GM18505 (cell line): Measurements from ENCODE around the gene PCDHGA10.
"Not testable (repeated sequence)": the region's sequence is repeated elsewhere in the genome, so short reads cannot be mapped to it uniquely, and the experiment has no call there.

Experiments used
- ATAC-seq: cut with Tn5 transposase; IDR thresholded peaks from one replicate; pipeline ENCODE4 v1.9.1; 2021; ENCODE audit not compliant: unreplicated experiment
- POLR2A ChIP-seq: IDR thresholded peaks from 4 replicates; pipeline ENCODE4 v1.6.1; 2011; ENCODE audit warnings: borderline replicate concordance; ENCODE audit not compliant: insufficient read depth, insufficient read length; ENCODE audit errors: extremely low read depth

Gene PCDHGA10

DNA sequence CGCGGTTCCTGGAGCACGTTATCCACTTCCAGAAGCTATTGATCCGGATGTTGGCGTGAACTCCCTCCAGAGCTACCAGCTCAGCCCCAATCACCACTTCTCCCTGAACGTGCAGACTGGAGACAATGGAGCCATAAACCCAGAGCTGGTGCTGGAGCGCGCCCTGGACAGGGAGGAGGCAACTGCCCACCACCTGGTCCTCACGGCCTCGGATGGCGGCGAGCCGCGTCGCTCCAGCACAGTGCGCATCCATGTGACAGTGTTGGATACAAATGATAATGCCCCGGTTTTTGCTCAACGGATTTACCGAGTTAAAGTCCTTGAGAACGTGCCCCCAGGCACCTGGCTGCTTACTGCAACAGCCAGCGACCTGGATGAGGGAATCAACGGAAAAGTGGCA lies 9.4 kb upstream of the PCDHGA10 start:
- no peak for ATAC-seq
- no peak for TF ChIP-seq POLR2A

DNA sequence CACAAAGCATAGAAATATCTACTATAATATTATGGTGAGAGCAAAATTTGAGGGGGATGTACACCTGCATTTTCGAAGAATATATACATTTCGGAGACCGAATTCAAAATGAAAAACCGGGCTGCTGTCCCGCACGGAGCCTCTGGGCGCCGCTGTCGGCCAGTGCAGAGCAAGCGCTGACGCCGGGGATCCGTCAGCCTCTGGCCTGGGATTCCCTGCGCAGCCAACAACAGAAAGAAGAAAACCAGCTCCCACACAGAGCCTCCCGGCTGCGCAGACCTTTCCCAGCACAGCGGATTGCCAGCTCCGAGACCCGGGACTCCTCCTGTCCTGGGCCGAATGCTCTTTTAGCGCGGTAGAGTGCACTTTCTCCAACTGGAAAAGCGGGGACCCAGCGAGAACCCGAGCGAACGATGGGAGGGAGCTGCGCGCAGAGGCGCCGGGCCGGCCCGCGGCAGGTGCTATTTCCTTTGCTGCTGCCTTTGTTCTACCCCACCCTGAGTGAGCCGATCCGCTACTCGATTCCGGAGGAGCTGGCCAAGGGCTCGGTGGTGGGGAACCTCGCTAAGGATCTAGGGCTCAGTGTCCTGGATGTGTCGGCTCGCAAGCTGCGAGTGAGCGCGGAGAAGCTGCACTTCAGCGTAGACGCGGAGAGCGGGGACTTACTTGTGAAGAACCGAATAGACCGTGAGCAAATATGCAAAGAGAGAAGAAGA lies 4.8 kb upstream of the PCDHGA10 start, which contains the start of gene PCDHGB6:
Gene PCDHGB6 (plus strand): TSS at position 232 of the 716 bp plus-strand sequence. CDS start 182 bp downstream, at position 414.
- ATAC-seq: not testable (repeated sequence)

DNA sequence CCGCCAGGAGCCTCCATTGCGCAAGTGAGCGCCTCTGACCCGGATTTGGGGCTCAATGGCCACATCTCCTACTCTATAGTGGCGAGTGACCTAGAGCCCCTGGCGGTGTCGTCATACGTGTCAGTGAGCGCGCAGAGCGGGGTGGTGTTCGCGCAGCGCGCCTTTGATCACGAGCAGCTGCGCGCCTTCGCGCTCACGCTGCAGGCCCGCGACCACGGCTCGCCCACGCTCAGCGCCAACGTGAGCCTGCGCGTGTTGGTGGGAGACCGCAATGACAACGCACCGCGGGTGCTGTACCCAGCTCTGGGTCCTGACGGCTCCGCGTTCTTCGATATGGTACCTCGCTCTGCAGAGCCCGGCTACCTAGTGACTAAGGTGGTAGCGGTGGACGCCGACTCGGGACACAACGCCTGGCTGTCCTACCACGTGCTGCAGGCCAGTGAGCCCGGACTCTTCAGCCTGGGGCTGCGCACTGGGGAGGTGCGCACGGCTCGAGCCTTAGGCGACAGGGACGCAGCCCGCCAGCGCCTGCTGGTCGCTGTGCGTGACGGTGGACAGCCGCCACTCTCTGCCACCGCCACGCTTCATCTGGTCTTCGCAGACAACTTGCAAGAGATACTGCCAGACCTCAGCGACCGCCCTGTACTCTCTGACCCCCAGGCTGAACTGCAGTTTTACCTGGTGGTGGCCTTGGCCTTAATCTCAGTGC lies 3.0 kb upstream of the PCDHGA10 start:
- no peak for ATAC-seq
- no peak for TF ChIP-seq POLR2A

DNA sequence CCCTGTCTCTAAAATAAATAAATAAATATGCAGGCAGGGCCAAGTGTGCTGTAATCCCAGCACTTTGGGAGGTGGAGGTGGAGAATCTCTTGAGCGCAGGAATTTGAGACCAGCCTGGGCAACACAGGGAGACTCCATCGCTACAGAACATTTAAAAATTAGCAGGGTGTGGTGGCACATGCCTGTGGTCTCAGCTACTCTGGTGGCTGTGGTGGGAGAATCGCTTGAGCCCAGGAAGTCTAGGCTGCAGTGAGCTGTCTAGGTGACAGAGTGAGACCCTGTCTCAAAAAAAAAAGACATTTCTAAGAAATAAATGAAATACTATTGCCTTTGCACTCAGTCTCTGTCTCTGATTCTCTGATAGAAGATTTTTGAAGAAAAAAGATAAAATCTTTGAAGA lies 1.2 kb upstream of the PCDHGA10 start:
- ATAC-seq: no peak
- no peak for TF ChIP-seq POLR2A

DNA sequence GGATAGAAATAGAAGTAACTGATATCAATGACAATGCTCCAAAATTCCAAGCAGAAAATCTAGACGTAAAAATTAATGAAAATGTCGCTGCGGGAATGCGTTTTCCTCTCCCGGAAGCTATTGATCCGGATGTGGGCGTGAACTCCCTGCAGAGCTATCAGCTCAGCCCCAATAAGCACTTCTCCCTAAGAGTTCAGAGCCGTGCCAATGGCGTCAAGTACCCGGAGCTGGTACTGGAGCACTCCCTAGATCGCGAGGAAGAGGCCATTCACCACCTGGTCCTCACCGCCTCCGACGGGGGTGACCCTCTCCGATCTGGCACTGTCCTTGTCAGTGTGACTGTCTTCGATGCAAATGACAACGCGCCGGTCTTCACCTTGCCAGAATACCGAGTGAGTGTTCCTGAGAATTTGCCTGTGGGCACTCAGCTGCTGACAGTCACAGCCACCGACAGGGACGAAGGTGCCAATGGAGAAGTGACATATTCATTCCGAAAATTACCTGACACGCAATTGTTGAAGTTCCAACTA lies 818 bp downstream of the PCDHGA10 start:
- TF ChIP-seq POLR2A: no peak
- ATAC-seq: no peak

DNA sequence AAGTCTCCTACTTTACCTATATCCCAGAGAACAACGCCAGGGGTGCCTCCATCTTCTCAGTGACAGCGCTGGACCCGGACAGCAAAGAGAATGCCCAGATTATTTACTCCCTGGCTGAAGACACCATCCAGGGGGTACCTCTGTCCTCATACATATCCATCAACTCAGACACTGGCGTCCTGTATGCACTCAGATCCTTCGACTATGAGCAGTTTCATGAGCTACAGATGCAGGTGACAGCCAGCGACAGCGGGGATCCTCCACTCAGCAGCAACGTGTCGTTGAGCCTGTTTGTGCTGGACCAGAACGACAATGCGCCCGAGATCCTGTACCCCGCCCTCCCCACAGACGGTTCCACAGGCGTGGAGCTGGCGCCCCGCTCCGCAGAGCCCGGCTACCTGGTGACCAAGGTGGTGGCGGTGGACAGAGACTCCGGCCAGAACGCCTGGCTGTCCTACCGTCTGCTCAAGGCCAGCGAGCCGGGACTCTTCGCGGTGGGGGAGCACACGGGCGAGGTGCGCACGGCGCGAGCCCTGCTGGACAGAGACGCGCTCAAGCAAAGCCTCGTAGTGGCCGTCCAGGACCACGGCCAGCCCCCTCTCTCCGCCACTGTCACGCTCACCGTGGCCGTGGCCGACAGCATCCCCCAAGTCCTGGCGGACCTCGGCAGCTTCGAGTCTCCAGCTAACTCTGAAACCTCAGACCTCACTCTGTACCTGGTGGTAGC lies 1.9 kb downstream of the PCDHGA10 start:
- not testable (repeated sequence) for ATAC-seq

DNA sequence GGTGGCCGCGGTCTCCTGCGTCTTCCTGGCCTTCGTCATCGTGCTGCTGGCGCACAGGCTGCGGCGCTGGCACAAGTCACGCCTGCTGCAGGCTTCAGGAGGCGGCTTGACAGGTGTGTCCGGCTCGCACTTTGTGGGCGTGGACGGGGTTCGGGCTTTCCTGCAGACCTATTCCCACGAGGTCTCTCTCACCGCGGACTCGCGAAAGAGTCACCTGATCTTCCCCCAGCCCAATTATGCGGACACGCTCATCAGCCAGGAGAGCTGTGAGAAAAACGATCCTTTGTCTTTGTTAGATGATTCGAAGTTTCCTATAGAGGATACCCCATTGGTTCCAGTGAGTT lies 2.5 kb downstream of the PCDHGA10 start:
- ATAC-seq: not testable (repeated sequence)

DNA sequence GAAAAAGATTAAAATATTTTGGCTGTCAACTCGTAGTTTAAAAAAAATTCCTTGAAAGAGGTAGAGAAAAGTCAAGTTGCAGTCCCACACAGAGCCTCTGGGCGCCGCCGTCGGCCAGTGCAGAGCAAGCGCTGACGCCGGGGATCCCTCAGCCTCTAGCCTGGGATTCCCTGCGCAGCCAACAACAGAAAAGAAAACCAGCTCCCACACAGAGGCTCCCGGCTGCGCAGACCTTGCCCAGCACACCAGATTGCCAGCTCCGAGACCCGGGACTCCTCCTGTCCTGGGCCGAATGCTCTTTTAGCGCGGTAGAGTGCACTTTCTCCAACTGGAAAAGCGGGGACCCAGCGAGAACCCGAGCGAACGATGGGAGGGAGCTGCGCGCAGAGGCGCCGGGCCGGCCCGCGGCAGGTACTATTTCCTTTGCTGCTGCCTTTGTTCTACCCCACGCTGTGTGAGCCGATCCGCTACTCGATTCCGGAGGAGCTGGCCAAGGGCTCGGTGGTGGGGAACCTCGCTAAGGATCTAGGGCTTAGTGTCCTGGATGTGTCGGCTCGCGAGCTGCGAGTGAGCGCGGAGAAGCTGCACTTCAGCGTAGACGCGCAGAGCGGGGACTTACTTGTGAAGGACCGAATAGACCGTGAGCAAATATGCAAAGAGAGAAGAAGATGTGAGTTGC lies 4.8 kb downstream of the PCDHGA10 start, which contains the start of gene PCDHGB7:
Gene PCDHGB7 (plus strand): TSS at position 184 of the 679 bp plus-strand sequence. CDS start 183 bp downstream, at position 367.
- ATAC-seq: peak; percentile 65

DNA sequence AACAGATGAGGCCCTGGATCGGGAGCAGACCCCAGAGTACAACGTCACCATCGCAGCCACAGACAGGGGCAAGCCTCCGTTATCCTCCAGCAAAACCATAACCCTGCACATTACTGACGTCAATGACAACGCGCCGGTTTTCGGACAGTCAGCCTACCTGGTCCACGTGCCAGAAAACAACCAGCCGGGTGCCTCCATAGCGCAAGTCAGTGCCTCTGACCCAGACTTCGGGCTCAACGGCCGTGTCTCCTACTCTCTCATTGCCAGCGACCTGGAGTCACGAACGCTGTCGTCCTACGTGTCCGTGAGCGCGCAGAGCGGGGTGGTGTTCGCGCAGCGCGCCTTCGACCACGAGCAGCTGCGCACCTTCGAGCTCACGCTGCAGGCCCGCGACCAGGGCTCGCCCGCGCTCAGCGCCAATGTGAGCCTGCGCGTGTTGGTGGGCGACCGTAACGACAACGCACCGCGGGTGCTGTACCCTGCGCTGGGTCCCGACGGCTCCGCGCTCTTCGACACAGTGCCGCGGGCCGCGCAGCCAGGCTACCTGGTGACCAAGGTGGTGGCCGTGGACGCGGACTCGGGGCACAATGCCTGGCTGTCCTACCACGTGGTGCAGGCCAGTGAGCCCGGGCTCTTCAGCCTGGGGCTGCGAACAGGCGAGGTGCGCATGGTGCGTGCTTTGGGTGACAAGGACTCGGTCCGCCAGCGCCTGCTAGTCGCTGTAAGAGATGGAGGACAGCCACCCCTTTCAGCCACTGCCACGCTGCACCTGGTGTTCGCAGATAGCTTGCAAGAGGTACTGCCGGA lies 6.5 kb downstream of the PCDHGA10 start:
- TF ChIP-seq POLR2A: no peak
- ATAC-seq: no peak

DNA sequence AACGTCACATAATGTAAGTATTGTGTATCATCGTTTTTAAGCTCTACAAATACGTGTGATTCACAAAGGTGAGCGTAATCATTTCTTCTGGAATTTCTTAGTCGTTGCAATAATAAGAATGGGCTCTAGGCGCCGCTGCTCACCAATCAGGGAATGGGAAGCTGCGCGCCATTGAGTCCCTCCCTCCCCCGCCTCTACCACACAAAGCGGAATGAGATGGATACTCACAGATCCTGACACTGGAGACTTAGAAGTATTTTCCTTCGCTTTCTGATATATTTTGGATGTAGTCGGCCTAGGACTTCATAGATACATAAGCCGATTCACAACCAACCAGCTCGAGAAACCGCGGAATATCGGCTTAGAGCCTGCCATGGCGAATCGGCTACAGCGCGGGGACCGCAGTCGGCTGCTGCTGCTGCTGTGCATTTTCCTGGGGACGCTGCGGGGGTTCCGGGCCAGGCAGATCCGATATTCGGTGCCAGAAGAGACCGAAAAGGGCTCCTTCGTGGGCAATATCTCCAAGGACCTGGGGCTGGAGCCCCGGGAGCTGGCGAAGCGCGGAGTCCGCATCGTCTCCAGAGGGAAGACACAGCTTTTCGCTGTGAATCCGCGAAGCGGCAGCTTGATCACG lies 8.2 kb downstream of the PCDHGA10 start, which contains the start of gene PCDHGA11:
Gene PCDHGA11 (plus strand): TSS at position 197 of the 634 bp plus-strand sequence. CDS start 177 bp downstream, at position 374.
- no peak for TF ChIP-seq POLR2A
- ATAC-seq: peak; percentile 47

DNA sequence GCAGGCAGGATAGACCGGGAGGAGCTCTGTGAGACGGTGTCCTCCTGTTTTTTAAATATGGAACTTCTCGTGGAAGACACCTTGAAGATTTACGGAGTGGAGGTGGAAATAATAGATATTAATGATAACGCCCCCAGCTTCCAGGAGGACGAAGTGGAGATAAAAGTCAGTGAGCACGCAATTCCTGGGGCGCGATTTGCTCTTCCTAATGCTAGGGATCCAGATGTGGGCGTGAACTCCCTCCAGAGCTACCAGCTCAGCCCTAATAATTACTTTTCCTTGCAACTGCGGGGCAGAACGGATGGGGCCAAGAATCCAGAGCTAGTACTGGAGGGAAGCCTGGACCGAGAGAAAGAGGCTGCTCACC lies 8.7 kb downstream of the PCDHGA10 start:
- ATAC-seq: no peak
- TF ChIP-seq POLR2A: no peak

DNA sequence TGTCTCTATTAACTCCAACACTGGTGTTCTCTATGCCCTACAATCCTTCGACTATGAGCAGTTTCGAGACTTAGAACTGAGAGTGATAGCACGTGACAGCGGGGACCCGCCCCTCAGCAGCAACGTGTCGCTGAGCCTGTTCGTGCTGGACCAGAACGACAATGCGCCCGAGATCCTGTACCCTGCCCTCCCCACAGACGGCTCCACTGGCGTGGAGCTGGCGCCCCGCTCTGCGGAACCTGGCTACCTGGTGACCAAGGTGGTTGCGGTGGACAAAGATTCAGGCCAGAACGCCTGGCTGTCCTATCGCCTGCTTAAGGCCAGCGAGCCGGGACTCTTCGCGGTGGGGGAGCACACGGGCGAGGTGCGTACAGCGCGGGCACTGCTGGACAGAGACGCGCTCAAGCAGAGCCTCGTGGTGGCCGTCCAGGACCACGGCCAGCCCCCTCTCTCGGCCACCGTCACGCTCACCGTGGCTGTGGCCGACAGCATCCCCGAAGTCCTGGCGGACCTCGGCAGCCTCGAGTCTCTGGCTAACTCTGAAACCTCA lies 10.0 kb downstream of the PCDHGA10 start:
- no peak for TF ChIP-seq POLR2A
- no peak for ATAC-seq
